Spleen (tissue), 7 donors: ENCODE data around the gene TXNDC11.

Source experiments
- POLR2A ChIP-seq, 3 donors: fragments of 450-650 bp; IDR thresholded peaks; one replicate each; pipeline ENCODE4 v1.5.1; 2017; ENCODE audit warnings: antibody characterized with exemption in 3 of 3, mild to moderate bottlenecking in 1 of 3
- POLR2AphosphoS5 ChIP-seq, 3 donors: sonication (generic); formaldehyde crosslinking; IDR thresholded peaks; one replicate each; pipeline ENCODE4 v1.5.1; 2017; ENCODE audit warnings: antibody characterized with exemption in 3 of 3
- TF ChIP-seq, protein P1 (sequence below), 11 experiments: fragments of 200-600 bp in 7 of 11; fragments of 450-650 bp in 4 of 11; sonication (generic) in 4 of 11; IDR thresholded peaks in 8 of 11; conservative IDR thresholded peaks in 3 of 11; 1 replicate in 7 of 11; 2 replicates in 4 of 11; pipeline versions ENCODE4 v1.4.0 to v1.8.0; 2016 to 2021; ENCODE audit warnings: antibody characterized with exemption in 11 of 11, inconsistent platforms in 4 of 11, mild to moderate bottlenecking in 1 of 11
- donor health status: DM: no; HTN: no; CAD: no; lungs with moderate emphysema.
- donor health status: DM: no; HTN: no; CAD: no.
- donor health status: DM: no; HTN: no; CAD: no.

DNA sequence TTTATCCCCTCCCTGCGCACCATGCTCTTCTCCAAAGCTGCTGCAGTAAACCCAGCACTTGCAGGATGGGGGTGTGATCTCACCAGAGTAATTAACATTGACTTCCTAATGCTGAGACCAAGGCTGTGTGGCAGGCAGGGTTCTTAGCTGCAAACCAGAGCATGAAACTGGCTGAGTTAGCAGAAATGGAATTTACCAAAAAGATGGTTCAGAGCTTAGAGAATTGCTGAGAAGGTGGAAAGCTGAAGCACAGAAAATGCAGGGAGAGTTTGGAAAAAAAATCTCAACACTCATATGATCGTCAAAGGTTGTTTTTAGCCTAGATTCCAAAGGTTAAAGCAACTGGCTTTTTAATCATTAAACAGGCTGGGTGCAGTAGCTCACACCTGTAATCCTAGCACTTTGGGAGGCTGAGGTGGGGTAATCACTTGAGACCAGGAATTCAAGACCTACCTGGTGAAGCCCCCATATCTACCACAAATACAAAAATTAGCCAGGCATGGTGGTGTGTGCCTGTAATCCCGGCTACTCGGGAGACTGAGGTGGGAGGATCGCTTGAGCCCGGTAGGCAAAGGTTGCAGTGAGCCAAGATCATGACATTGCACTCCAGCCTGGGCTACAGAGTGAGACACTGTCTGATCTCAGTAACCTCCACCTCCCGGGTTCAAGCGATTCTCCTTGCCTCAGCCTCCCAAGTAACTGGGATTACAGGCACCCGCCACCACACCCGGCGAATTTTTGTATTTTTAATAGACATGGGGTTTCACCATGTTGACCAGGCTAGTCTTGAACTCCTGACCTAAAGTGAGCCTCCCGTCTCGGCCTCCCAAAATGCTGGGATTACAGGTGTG, 6.0 kb upstream of the TXNDC11 start:
- TF ChIP-seq, protein P1, sequence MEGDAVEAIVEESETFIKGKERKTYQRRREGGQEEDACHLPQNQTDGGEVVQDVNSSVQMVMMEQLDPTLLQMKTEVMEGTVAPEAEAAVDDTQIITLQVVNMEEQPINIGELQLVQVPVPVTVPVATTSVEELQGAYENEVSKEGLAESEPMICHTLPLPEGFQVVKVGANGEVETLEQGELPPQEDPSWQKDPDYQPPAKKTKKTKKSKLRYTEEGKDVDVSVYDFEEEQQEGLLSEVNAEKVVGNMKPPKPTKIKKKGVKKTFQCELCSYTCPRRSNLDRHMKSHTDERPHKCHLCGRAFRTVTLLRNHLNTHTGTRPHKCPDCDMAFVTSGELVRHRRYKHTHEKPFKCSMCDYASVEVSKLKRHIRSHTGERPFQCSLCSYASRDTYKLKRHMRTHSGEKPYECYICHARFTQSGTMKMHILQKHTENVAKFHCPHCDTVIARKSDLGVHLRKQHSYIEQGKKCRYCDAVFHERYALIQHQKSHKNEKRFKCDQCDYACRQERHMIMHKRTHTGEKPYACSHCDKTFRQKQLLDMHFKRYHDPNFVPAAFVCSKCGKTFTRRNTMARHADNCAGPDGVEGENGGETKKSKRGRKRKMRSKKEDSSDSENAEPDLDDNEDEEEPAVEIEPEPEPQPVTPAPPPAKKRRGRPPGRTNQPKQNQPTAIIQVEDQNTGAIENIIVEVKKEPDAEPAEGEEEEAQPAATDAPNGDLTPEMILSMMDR (IDR thresholded peaks at IDR 0.05 in 8 of 11, conservative IDR thresholded peaks at IDR 0.05 in 3 of 11), result no peak
- no peak for TF ChIP-seq POLR2AphosphoS5 (IDR thresholded peaks at IDR 0.05)
- TF ChIP-seq POLR2A (IDR thresholded peaks at IDR 0.05), result no peak
